NCI-H774 (cell line): Measurements from ENCODE around the gene OR13C2.
"Not testable (repeated sequence)": the region's sequence is repeated elsewhere in the genome, so short reads cannot be mapped to it uniquely, and the experiment has no call there.

ENCODE experiments used
- DNase-seq: peaks from one replicate; lab custom pipeline; 2025; lab: John Stamatoyannopoulos, UW

The OR13C2 gene

GRCh38 chr9:104605527-104605926, at the start of gene OR13C2:
OR13C2 (minus strand) TSS chr9:104605627; CDS start chr9:104605627, 0 bp downstream.
- DNase-seq, result not testable (repeated sequence)

GRCh38 chr9:104635456-104635855, 30.0 kb upstream of the OR13C2 start:
- DNase-seq, result no peak

GRCh38 chr9:104633976-104634520, 28.6 kb upstream of the OR13C2 start:
- no peak for DNase-seq

- not testable (repeated sequence) for DNase-seq
These were observed 20.5 kb upstream of the OR13C2 start for GRCh38 chr9:104625964-104626363.

GRCh38 chr9:104618104-104618503, 12.7 kb upstream of the OR13C2 start, which contains the start of gene OR13C9:
OR13C9 (minus strand) TSS chr9:104618204; CDS start chr9:104618204, 0 bp downstream.
- DNase-seq, result no peak

GRCh38 chr9:104617418-104617817, 12.0 kb upstream of the OR13C2 start:
- DNase-seq, result no peak

GRCh38 chr9:104611213-104611612, 5.8 kb upstream of the OR13C2 start:
- DNase-seq, result no peak

GRCh38 chr9:104608336-104608735, 2.9 kb upstream of the OR13C2 start:
- DNase-seq, result no peak

- peak; percentile 32 for DNase-seq
These were observed 725 bp upstream of the OR13C2 start for GRCh38 chr9:104606152-104606551.

GRCh38 chr9:104604801-104605200, 626 bp downstream of the OR13C2 start:
- no peak for DNase-seq

- DNase-seq, result not testable (repeated sequence)
These were observed 6.1 kb downstream of the OR13C2 start, which contains the start of gene OR13C5 for GRCh38 chr9:104599313-104599712. OR13C5 (minus strand) TSS chr9:104599413; CDS start chr9:104599413, 0 bp downstream.

- not testable (repeated sequence) for DNase-seq
These were observed 6.7 kb downstream of the OR13C2 start for GRCh38 chr9:104598749-104599148.

- no peak for DNase-seq
These were observed 15.8 kb downstream of the OR13C2 start for GRCh38 chr9:104589626-104590025.

GRCh38 chr9:104586496-104587180, 18.8 kb downstream of the OR13C2 start:
- no peak for DNase-seq

- DNase-seq, result no peak
These were observed 24.9 kb downstream of the OR13C2 start for GRCh38 chr9:104580562-104580961.

- no peak for DNase-seq
These were observed 28.2 kb downstream of the OR13C2 start for GRCh38 chr9:104577263-104577662.

- no peak for DNase-seq
These were observed 30.0 kb downstream of the OR13C2 start for GRCh38 chr9:104575456-104575855.

- no peak for DNase-seq
These were observed 32.8 kb downstream of the OR13C2 start for GRCh38 chr9:104572612-104573011.

GRCh38 chr9:104568868-104569267, 36.6 kb downstream of the OR13C2 start, which contains the start of gene OR13C8:
OR13C8 (plus strand) TSS chr9:104569168; CDS start chr9:104569168, 0 bp downstream.
- DNase-seq, result no peak

GRCh38 chr9:104564358-104564757, 41.1 kb downstream of the OR13C2 start:
- no peak for DNase-seq

GRCh38 chr9:104556830-104557634, 48.4 kb downstream of the OR13C2 start:
- DNase-seq, result no peak

- DNase-seq, result no peak
These were observed 49.9 kb downstream of the OR13C2 start for GRCh38 chr9:104555521-104555920.
